ENCODE results near the gene XXYLT1. TPM values are rescaled to one million over a fixed set of nuclear protein-coding genes. Genes with fewer than 3 reads are reported as not detected.

Gene XXYLT1
- total and polyA plus RNA-seq, 2 of the 8 experiments (the other 6 are each of a cell fraction or from before 2014, with no cell fraction given), result 18.9 to 23.8 TPM

GRCh38 chr3:195200010-195200822 lies 70.7 kb downstream of the XXYLT1 start:
- H2AK5ac ChIP-seq (ENCODE audit: low read depth, low read length), result no peak overlapping the region
- H3K27me3 ChIP-seq (replicated peaks in 1 of 4; ENCODE audit: control insufficient read depth in 3 of 4, extremely low read depth in 1 of 4, insufficient read depth in 3 of 4, low read length in 3 of 4), result no peaks in the 10 kb centered on the region
- WGBS, 2 experiments (ENCODE audit: extremely low coverage in 1 of 2, insufficient coverage in 1 of 2, insufficient read length in 1 of 2, insufficient replicate concordance in 2 of 2, low coverage in 1 of 2, low lambda C conversion rate in 2 of 2, missing lambda C conversion rate in 1 of 2), result 95% methylated on average over 14 of the region's 14 CpGs; no CpG with 5 or more reads in 1 of the 2 experiments
- peaks cover 9% of the 10 kb centered on the region; the same call in 1 of the 2 replicates for H3K79me1 ChIP-seq (ENCODE audit: low read depth, low read length)
- H3K4me2 ChIP-seq (ENCODE audit: insufficient read depth in 1 of 2, low read depth in 2 of 2, low read length in 2 of 2), result no peak overlapping the region
- H3K56ac ChIP-seq (replicated peaks; ENCODE audit: insufficient read length, low read depth, low read length), result no peak overlapping the region
- no peak overlapping the region for H2AFZ ChIP-seq (ENCODE audit: low read length)
- H3K9ac ChIP-seq (replicated peaks in 1 of 4; ENCODE audit: extremely low read depth in 1 of 4, low read depth in 3 of 4, low read length in 3 of 4), result no peak overlapping the region
- H3K23me2 ChIP-seq (ENCODE audit: low read depth, low read length), result no peaks in the 10 kb centered on the region
- H4K5ac ChIP-seq (ENCODE audit: insufficient read length, low read depth, low read length), result no peak overlapping the region
- no peaks in the 10 kb centered on the region for H3K9me3 ChIP-seq (ENCODE audit: insufficient read depth in 2 of 2, low read depth in 1 of 2, low read length in 1 of 2)
- H2BK5ac ChIP-seq (ENCODE audit: low read depth, low read length), result no peak overlapping the region
- no peak overlapping the region for H3K4me3 ChIP-seq (ENCODE audit: extremely low read depth in 1 of 4, insufficient read depth in 2 of 4, low read depth in 3 of 4, low read length in 4 of 4)
- H3K27ac ChIP-seq (ENCODE audit: low read depth, low read length), result no peak overlapping the region
- peaks cover 0 to 54% of the 10 kb centered on the region in 2 experiments; a peak in 3 of 4 replicates for H3K79me2 ChIP-seq (ENCODE audit: control insufficient read depth in 1 of 2, insufficient read depth in 2 of 2, low read length in 2 of 2)
- no peak overlapping the region for H2BK12ac ChIP-seq (ENCODE audit: low read depth, low read length)
- H4K8ac ChIP-seq (ENCODE audit: extremely low read depth, insufficient read depth, low read length), result no peak overlapping the region
- H2BK120ac ChIP-seq (replicated peaks; ENCODE audit: low read depth, low read length), result no peak overlapping the region
- no peak overlapping the region for H3K14ac ChIP-seq (ENCODE audit: insufficient read length)
- no peaks in the 10 kb centered on the region for H3K36me3 ChIP-seq (ENCODE audit: control insufficient read depth in 2 of 4, insufficient read depth in 4 of 4, low read length in 3 of 4)
- H3K18ac ChIP-seq (ENCODE audit: extremely low read depth, low read length), result no peak overlapping the region
- peaks cover 5 to 6% of the 10 kb centered on the region in 2 experiments for H4K20me1 ChIP-seq (replicated peaks in 1 of 2; ENCODE audit: control insufficient read depth in 1 of 2, insufficient read depth in 2 of 2, low read length in 2 of 2)
- DNase-seq (ENCODE audit: low read depth in 1 of 2, low spot score in 2 of 2), result no peak
- no peak for FAIRE-seq
- H3K23ac ChIP-seq (ENCODE audit: insufficient read length), result no peak overlapping the region
- H2BK20ac ChIP-seq (ENCODE audit: low read length), result no peak overlapping the region
- no peak overlapping the region for H2BK15ac ChIP-seq (ENCODE audit: low read length)
- ChIA-PET POLR2A (ENCODE audit: partially characterized antibody) (no interaction called here), CTCF (ENCODE audit: partially characterized antibody) (interaction anchor here (1.1 to 1.8 kb wide), 6 partner anchors 10 to 78 kb away, joined by 3 to 6 read pairs (median 4); no protein-coding TSS in a partner anchor)
- peaks cover 6 to 12% (median 8%) of the 10 kb centered on the region in 4 experiments for H3K4me1 ChIP-seq (replicated peaks in 1 of 4; ENCODE audit: control insufficient read depth in 3 of 4, insufficient read depth in 4 of 4, low read length in 3 of 4)
- H3K4ac ChIP-seq (replicated peaks; ENCODE audit: insufficient read length, low read depth, low read length), result no peak overlapping the region
- H4K91ac ChIP-seq (replicated peaks; ENCODE audit: insufficient read length, low read length), result no peak overlapping the region
- TF ChIP-seq SIX5 (IDR thresholded peaks at IDR 0.05; ENCODE audit: low read depth, low read length) (no peak), KDM1A (IDR thresholded peaks at IDR 0.05; ENCODE audit: borderline replicate concordance, low read length) (no peak), KDM5A (IDR thresholded peaks at IDR 0.05; ENCODE audit: low read length) (no peak), POLR2AphosphoS5 (IDR thresholded peaks at IDR 0.05; ENCODE audit: low read depth, low read length) (no peak), BCL11A (IDR thresholded peaks at IDR 0.05; ENCODE audit: low read depth in 2 of 2, low read length in 2 of 2) (no peak), E2F6 (IDR thresholded peaks at IDR 0.05) (no peak), ZNF274 (IDR thresholded peaks at IDR 0.05; ENCODE audit: borderline replicate concordance, extremely low read depth, low read length) (no peak), FOSL1 (IDR thresholded peaks at IDR 0.05; ENCODE audit: insufficient read depth, low read depth, low read length) (no peak), CEBPB (IDR thresholded peaks at IDR 0.05; ENCODE audit: low read depth, low read length) (no peak), CTBP2 (IDR thresholded peaks at IDR 0.05; ENCODE audit: borderline replicate concordance, insufficient read depth, insufficient read length, low read length) (no peak), BACH1 (IDR thresholded peaks at IDR 0.05; ENCODE audit: low read length) (no peak), KDM4A (IDR thresholded peaks at IDR 0.05; ENCODE audit: low read depth, low read length, severe bottlenecking) (no peak)
